IPS-18a (cell line): ENCODE measurements around the gene ZNF614.
"Not testable (repeated sequence)": the region's sequence is repeated elsewhere in the genome, so short reads cannot be mapped to it uniquely, and the experiment has no call there.

Source experiments
- H3K27ac ChIP-seq: one replicate; pipeline ENCODE4 v1.5.1; 2013; ENCODE audit warnings: low read length
- H3K27me3 ChIP-seq: one replicate; pipeline ENCODE4 v1.6.1; 2013; ENCODE audit warnings: mild to moderate bottlenecking, low read length; ENCODE audit not compliant: control insufficient read depth, insufficient read depth
- H3K36me3 ChIP-seq: one replicate; pipeline ENCODE4 v1.6.1; 2013; ENCODE audit warnings: low read depth, low read length; ENCODE audit not compliant: control insufficient read depth
- H3K4me1 ChIP-seq: one replicate; pipeline ENCODE4 v1.6.1; 2013; ENCODE audit warnings: low read depth, low read length; ENCODE audit not compliant: control insufficient read depth
- H3K4me3 ChIP-seq: one replicate; pipeline ENCODE4 v1.5.1; 2013; ENCODE audit warnings: low read length
- H3K9ac ChIP-seq: one replicate; pipeline ENCODE4 v1.6.1; 2013; ENCODE audit warnings: mild to moderate bottlenecking, low read length, moderate library complexity
- H3K9me3 ChIP-seq: one replicate; pipeline ENCODE4 v1.6.1; 2013; ENCODE audit warnings: low read depth, low read length; ENCODE audit not compliant: control insufficient read depth

The ZNF614 gene

DNA sequence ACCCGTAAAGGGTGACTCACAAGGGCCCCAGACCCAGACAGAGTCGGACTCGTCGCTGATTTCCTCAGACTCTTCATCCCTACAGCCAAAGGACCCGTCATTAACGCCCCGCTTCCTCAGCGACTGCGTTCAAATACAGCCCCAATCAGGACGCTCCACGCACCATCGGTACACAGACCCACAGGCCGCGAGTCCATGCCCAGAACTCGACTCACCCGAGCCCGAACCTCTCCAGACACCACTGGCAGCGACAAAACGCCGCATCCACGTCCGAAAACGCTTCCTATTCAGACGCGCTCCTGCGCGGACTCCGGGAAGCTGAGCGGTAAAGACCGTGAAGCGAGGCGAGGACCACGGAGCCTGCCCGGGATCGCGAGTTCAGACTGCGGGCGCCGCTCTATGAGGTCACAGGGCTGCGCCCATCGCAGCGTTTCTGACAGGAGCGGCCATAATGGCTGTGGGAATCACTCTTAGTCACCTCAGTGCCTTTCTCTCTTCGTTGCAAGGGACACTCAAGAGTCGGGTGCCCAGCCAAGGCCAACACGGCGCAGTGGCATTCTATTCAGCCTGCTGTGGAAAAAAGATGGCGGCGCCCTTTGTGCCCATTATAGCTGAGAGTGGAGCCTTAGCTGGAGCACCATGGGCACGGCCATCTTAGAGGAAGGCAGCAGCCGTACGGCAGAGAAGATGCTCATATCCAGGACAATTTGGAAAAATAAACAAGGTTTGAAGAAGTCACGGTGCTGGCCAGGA lies at the start of gene ZNF614:
TSS of gene ZNF614 (minus strand) at position 353 of the 753 bp plus-strand sequence. CDS start 2,634 bp downstream, outside the sequence.
- H3K4me3 ChIP-seq: peak within 1 kb of the TSS; percentile 100
- H3K9ac ChIP-seq: peak within 1 kb of the TSS; percentile 98
- H3K9me3 ChIP-seq: peaks cover 13% of the 10 kb centered on the region
- peaks cover 4% of the 10 kb centered on the region for H3K4me1 ChIP-seq
- peak within 1 kb of the TSS; percentile 96 for H3K27ac ChIP-seq
- peaks cover 25% of the 10 kb centered on the region for H3K36me3 ChIP-seq
- H3K27me3 ChIP-seq: no peaks in the 10 kb centered on the region

GRCh38 chr19:52070496-52070895 lies 42.3 kb upstream of the ZNF614 start:
- Histone ChIP-seq H3K9me3 (peaks cover 63% of the 10 kb centered on the region), H3K36me3 (peaks cover 31% of the 10 kb centered on the region), H3K27ac (no peak overlapping the region), H3K27me3 (no peaks in the 10 kb centered on the region), H3K4me1 (no peaks in the 10 kb centered on the region), H3K9ac (no peak overlapping the region), H3K4me3 (no peak overlapping the region)

DNA sequence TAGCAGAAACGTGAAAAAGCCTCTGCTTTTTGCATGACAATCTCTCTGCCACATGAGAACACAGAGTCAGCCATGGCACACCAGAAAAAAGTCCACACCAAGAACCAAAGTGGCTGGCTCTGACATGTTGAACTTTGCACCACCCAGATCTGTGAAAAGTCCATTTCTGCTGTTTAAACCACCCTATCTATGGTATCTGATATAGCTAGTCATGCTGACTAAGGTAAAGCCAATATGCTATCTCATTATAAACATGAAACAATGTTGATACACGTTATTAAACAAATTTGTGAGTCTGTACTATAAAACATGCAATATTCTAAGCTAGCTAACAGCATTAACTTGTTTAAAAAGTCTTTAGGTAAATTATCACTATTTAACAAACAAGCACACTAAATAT lies 41.5 kb upstream of the ZNF614 start:
- Histone ChIP-seq H3K27ac (no peak overlapping the region), H3K4me1 (no peaks in the 10 kb centered on the region), H3K4me3 (no peak overlapping the region), H3K9ac (no peak overlapping the region), H3K9me3 (peaks cover 65% of the 10 kb centered on the region), H3K27me3 (no peaks in the 10 kb centered on the region), H3K36me3 (peaks cover 23% of the 10 kb centered on the region)

GRCh38 chr19:52066258-52066863 lies 38.2 kb upstream of the ZNF614 start:
- Histone ChIP-seq H3K4me1 (no peaks in the 10 kb centered on the region), H3K4me3 (no peak overlapping the region), H3K27ac (no peak overlapping the region), H3K9ac (no peak overlapping the region), H3K9me3 (peaks cover 73% of the 10 kb centered on the region), H3K36me3 (peaks cover 20% of the 10 kb centered on the region), H3K27me3 (no peaks in the 10 kb centered on the region)

GRCh38 chr19:52065399-52065798 lies 37.2 kb upstream of the ZNF614 start:
- no peak overlapping the region for H3K4me3 ChIP-seq
- peaks cover 20% of the 10 kb centered on the region for H3K36me3 ChIP-seq
- no peaks in the 10 kb centered on the region for H3K27me3 ChIP-seq
- H3K9me3 ChIP-seq: peaks cover 63% of the 10 kb centered on the region
- H3K27ac ChIP-seq: no peak overlapping the region
- H3K4me1 ChIP-seq: no peaks in the 10 kb centered on the region
- no peak overlapping the region for H3K9ac ChIP-seq

DNA sequence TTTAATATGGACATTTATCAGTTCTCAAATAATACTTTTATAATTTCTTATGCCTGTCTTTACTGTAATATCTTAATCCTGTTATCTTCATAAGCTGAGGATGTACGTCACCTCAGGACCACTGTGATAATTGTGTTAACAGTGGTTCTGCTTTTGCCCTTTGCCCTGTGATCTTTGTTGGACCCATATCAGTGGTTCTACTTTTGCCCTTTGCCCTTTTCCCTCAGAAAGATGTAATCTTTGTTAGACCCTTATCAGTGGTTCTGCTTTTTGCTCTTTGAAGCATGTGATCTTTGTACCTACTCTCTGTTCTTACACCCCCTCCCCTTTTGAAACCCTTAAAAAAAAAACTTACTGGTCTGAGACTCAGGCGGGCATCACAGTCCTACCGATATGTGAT lies 28.3 kb upstream of the ZNF614 start:
- not testable (repeated sequence) for H3K9ac ChIP-seq, H3K27ac ChIP-seq, H3K4me1 ChIP-seq, H3K36me3 ChIP-seq, H3K4me3 ChIP-seq, H3K27me3 ChIP-seq
- peaks cover 13% of the 10 kb centered on the region for H3K9me3 ChIP-seq

DNA sequence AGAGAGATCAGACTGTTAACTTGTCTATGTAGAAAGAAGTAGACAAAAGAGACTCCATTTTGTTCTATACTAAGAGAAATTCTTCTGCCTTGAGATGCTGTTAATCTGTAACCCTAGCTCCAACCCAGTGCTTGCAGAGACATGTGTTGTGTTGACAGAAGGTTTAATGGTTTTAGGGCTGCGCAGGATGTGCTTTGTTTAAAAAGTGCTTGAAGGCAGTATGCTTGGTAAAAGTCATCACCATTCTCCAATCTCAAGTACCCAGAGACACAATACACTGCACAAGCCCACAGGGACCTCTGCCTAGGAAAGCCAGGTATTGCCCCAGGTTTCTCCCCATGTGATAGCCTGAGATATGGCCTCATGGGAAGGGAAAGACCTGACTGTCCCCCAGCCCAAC lies 23.6 kb upstream of the ZNF614 start:
- not testable (repeated sequence) for H3K4me3 ChIP-seq, H3K9me3 ChIP-seq, H3K27ac ChIP-seq, H3K27me3 ChIP-seq, H3K9ac ChIP-seq, H3K36me3 ChIP-seq, H3K4me1 ChIP-seq

DNA sequence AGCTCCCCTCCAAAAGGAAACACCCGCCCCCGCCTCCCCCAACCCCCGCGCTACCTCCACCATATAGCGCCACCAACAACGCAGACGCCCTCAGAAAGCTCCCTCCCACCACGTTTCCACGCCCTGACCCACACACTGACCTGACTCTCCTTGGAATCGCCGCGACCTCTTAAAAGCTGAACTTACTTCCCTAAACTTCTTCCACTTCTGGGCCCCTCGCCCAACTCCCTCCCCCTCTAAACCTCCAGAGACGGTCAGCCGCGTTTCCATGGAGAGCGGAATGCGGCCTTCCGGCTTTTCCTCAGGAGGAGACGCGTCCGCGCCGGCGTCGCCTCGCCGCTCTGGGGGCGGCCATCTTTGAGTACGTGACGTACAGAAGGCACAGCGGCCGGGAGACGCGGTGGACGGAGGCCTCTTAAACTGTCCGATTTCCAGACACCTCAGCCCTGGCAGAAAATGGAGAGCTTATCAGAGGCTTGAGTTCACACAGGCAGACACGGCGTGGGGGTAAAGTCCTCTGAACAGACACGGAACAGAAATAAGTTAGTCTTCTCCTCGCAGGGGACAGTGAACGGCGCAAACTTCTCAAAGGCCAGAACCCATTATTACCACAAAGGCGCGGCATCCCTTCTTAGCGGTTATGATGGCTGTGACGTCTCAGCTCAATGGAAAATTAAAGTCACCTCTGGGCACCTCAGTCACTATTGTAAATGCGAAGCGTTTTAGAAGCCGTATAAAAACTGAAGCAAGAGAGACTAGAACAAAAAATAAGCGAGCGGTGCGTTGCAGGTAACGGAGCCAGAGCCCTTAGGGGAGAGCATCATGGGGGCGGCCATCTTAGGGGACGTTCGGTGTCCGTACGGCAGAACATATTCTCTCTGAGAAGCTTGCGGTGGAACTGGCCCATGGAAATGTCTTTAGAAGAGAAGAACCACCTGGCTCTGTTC lies 20.6 kb upstream of the ZNF614 start, which contains the start of gene ZNF432:
TSS of gene ZNF432 (minus strand) at position 284 of the 947 bp plus-strand sequence. CDS start 1,970 bp downstream, outside the sequence.
- Histone ChIP-seq H3K27ac (peak within 1 kb of the TSS; percentile 86), H3K9ac (peak within 1 kb of the TSS; percentile 90), H3K27me3 (no peaks in the 10 kb centered on the region), H3K36me3 (peaks cover 8% of the 10 kb centered on the region), H3K4me1 (no peaks in the 10 kb centered on the region), H3K9me3 (peaks cover 10% of the 10 kb centered on the region), H3K4me3 (peak within 1 kb of the TSS; percentile 86)

GRCh38 chr19:52039169-52039568 lies 11.0 kb upstream of the ZNF614 start:
- H3K9me3 ChIP-seq: peaks cover 44% of the 10 kb centered on the region
- H3K27ac ChIP-seq: no peak overlapping the region
- H3K4me3 ChIP-seq: no peak overlapping the region
- no peaks in the 10 kb centered on the region for H3K27me3 ChIP-seq
- H3K9ac ChIP-seq: no peak overlapping the region
- no peaks in the 10 kb centered on the region for H3K4me1 ChIP-seq
- H3K36me3 ChIP-seq: peaks cover 36% of the 10 kb centered on the region

- Histone ChIP-seq H3K9me3 (peaks cover 58% of the 10 kb centered on the region), H3K4me3 (no peak overlapping the region), H3K36me3 (peaks cover 37% of the 10 kb centered on the region), H3K27ac (no peak overlapping the region), H3K9ac (no peak overlapping the region), H3K27me3 (no peaks in the 10 kb centered on the region), H3K4me1 (peaks cover under 1% of the 10 kb centered on the region)
These were observed 6.0 kb upstream of the ZNF614 start for GRCh38 chr19:52034051-52034728.

GRCh38 chr19:52028780-52029123 lies 573 bp upstream of the ZNF614 start:
- Histone ChIP-seq H3K4me3 (peak overlapping the region; percentile 100), H3K4me1 (peaks cover 4% of the 10 kb centered on the region), H3K36me3 (peaks cover 27% of the 10 kb centered on the region), H3K27me3 (no peaks in the 10 kb centered on the region), H3K9me3 (peaks cover 19% of the 10 kb centered on the region), H3K27ac (peak overlapping the region; percentile 96), H3K9ac (peak overlapping the region; percentile 98)
